Skeletal muscle satellite cell (primary cell): ENCODE measurements around the gene PRKX.
"Not testable (repeated sequence)": the region's sequence is repeated elsewhere in the genome, so short reads cannot be mapped to it uniquely, and the experiment has no call there.

Source experiments
- H3K27me3 ChIP-seq: 2 replicates; pipeline ENCODE4 v1.7.0; 2013; ENCODE audit warnings: low read length; ENCODE audit not compliant: control insufficient read depth, insufficient read depth
- H3K36me3 ChIP-seq: 2 replicates; pipeline ENCODE4 v1.7.0; 2013; ENCODE audit warnings: mild to moderate bottlenecking, control low read depth, low read length; ENCODE audit not compliant: insufficient read depth
- H3K4me1 ChIP-seq: 2 replicates; pipeline ENCODE4 v1.7.0; 2013; ENCODE audit warnings: low read length; ENCODE audit not compliant: control insufficient read depth, insufficient read depth
- H3K4me2 ChIP-seq: 2 replicates; pipeline ENCODE4 v1.7.0; 2013; ENCODE audit warnings: mild to moderate bottlenecking, low read length
- H3K4me3 ChIP-seq: 2 replicates; pipeline ENCODE4 v1.7.0; 2013; ENCODE audit warnings: low read length
- H3K9ac ChIP-seq: 2 replicates; pipeline ENCODE4 v1.7.0; 2013; ENCODE audit warnings: mild to moderate bottlenecking, low read depth, low read length, moderate library complexity
- H3K9me3 ChIP-seq: replicated peaks from 2 replicates; pipeline ENCODE4 v1.7.0; 2013; ENCODE audit warnings: mild to moderate bottlenecking, control low read depth, low read length

The PRKX gene

DNA sequence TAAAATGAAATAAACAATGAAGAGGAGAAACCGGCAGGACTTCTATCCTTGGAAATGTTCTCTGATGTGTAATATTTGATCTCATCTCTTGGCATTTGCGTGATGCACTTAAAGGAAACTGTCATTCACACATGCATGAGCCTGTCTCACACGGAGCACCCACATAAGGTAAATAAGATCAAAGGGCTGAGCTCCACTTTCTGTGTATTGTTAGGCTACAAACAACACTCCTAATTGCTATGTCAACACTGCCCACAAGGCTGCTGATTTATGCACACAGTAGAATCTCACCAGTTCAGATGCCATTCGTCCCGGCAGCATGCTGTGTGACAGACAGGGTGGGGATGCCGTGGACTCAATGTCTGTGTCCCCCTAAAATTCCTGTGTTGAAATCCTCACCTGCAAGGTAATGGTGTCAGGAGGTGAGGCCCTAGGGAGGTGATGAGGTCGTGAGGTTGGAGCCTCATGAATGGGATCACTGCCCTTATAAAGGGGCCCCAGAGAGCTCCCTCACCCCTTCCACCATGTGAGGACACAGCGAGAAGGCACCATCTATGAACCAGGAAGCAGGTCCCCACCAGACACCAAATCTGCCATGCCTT lies 5.7 kb downstream of the PRKX start:
- not testable (repeated sequence) for H3K4me1 ChIP-seq, H3K9ac ChIP-seq, H3K9me3 ChIP-seq, H3K4me2 ChIP-seq, H3K36me3 ChIP-seq, H3K4me3 ChIP-seq, H3K27me3 ChIP-seq

GRCh38 chrX:3706481-3706880 lies 7.0 kb downstream of the PRKX start:
- Histone ChIP-seq H3K4me1 (no peaks in the 10 kb centered on the region), H3K9ac (no peak overlapping the region), H3K36me3 (no peaks in the 10 kb centered on the region), H3K27me3 (no peaks in the 10 kb centered on the region), H3K4me2 (no peak overlapping the region), H3K9me3 (no peaks in the 10 kb centered on the region), H3K4me3 (no peak overlapping the region)

DNA sequence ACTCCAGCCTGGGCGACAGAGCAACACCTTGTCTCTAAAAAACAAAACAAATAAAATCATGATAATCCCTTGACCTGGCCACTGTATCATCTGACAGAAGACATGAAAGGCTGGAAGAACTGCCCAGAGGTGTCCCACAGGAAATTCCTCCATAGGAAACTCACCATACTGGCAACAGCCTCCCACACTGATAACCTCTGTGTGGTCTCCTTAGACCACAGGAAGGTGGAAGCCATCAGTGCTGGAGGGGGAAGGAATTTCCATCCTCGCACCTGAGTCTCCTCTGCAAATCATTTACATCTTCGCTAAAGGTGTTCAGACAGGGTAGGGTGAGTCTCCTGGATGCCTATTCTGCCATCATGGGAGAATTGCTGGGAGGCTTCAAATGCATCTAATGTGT lies 10.2 kb downstream of the PRKX start:
- not testable (repeated sequence) for H3K9me3 ChIP-seq, H3K9ac ChIP-seq, H3K27me3 ChIP-seq, H3K4me1 ChIP-seq, H3K4me2 ChIP-seq, H3K36me3 ChIP-seq, H3K4me3 ChIP-seq

- not testable (repeated sequence) for H3K9me3 ChIP-seq, H3K4me2 ChIP-seq, H3K36me3 ChIP-seq, H3K27me3 ChIP-seq, H3K9ac ChIP-seq, H3K4me3 ChIP-seq
- peaks cover 19% of the 10 kb centered on the region for H3K4me1 ChIP-seq
Observed at GRCh38 chrX:3702095-3702494, 11.4 kb downstream of the PRKX start.

DNA sequence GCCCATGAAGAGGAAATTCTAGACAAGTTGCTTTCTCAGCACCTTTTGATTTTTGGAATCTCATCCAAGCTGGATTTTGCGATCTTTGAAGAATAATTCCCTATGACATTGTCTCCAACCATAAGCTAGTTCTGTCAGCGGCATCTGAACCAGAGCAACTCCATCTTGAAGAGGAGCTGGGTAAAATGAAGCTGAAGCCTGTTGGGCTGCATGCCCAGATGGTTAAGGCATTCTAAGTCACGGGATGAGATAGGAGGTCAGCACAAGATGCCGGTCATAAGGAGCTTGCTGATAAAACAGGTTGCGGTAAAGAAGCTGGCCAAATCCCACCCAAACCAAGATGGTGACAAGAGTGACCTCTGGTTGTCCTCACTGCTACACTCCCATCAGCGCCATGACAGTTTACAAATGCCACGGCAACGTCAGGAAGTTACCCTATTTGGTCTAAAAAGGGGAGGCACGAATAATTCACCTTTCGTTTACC lies 12.0 kb downstream of the PRKX start:
- H3K4me2 ChIP-seq, H3K36me3 ChIP-seq, H3K9ac ChIP-seq, H3K9me3 ChIP-seq, H3K27me3 ChIP-seq, H3K4me3 ChIP-seq: not testable (repeated sequence)
- H3K4me1 ChIP-seq: peaks cover 20% of the 10 kb centered on the region

DNA sequence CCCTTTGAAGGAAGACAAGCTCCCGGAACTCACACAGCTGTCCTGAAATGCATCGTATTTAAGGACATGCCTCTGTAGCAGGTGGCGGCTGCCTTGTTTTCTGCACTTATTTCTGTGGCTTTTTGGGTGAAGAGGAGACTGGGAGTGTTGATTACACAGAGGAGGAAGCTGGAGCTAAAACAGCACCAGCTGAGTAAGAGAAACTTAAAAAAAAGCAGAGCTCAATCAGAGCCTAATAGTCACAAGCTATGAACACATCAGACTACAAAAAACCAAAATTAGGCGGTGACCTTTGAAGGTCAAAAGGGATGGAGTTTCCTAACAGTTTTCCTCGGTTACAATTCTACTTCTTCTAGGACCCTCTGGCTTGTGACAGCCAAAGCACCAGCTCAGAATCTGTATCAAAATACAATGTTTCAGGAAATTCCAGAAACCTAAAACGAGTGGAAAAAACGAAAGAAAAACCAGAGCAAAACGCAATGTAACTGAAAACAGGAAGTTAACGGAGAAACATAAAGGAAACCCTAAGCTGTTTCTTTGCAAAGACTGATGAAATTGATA lies 13.5 kb downstream of the PRKX start:
- peak overlapping the region; percentile 87 for H3K4me2 ChIP-seq
- H3K9ac ChIP-seq: peak overlapping the region; percentile 74
- H3K36me3 ChIP-seq: no peaks in the 10 kb centered on the region
- H3K27me3 ChIP-seq: no peaks in the 10 kb centered on the region
- H3K4me1 ChIP-seq: peaks cover 20% of the 10 kb centered on the region
- H3K9me3 ChIP-seq: no peaks in the 10 kb centered on the region
- peak overlapping the region; percentile 68 for H3K4me3 ChIP-seq

DNA sequence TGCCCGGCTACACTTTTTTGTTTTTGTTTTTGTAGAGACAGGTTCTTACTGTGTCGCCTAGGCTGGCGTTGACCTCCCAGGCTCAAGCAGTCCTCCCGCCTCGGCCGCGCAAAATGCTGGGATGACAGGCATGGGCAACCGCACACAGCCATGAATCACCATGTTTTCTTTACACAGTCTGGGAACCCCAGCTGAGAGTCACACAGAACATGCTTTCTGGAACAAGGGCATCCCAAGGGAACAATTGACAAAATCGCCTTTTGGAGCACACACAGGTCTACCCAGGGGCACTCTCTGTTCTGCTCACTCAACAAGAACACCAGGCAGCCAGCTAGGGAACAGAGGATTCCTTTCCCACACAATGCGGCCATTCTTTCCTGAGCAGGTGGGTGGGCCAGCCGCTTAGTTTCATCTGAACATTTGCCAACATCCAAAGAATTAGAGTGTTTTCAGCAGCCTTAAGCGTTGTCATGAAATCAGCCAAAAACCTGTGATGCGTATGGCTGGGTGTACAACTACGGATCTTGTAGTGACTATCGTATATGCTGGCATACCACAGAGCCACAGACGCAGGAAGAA lies 15.7 kb downstream of the PRKX start:
- peak overlapping the region; percentile 33 for H3K4me3 ChIP-seq
- no peaks in the 10 kb centered on the region for H3K9me3 ChIP-seq
- no peaks in the 10 kb centered on the region for H3K27me3 ChIP-seq
- H3K4me1 ChIP-seq: peaks cover 20% of the 10 kb centered on the region
- no peaks in the 10 kb centered on the region for H3K36me3 ChIP-seq
- no peak overlapping the region for H3K9ac ChIP-seq
- H3K4me2 ChIP-seq: peak overlapping the region; percentile 71

GRCh38 chrX:3697220-3697684 lies 16.2 kb downstream of the PRKX start:
- H3K9ac ChIP-seq: no peak overlapping the region
- H3K4me3 ChIP-seq: no peak overlapping the region
- no peaks in the 10 kb centered on the region for H3K9me3 ChIP-seq
- peaks cover 20% of the 10 kb centered on the region for H3K4me1 ChIP-seq
- H3K4me2 ChIP-seq: peak overlapping the region; percentile 71
- H3K27me3 ChIP-seq: no peaks in the 10 kb centered on the region
- no peaks in the 10 kb centered on the region for H3K36me3 ChIP-seq

DNA sequence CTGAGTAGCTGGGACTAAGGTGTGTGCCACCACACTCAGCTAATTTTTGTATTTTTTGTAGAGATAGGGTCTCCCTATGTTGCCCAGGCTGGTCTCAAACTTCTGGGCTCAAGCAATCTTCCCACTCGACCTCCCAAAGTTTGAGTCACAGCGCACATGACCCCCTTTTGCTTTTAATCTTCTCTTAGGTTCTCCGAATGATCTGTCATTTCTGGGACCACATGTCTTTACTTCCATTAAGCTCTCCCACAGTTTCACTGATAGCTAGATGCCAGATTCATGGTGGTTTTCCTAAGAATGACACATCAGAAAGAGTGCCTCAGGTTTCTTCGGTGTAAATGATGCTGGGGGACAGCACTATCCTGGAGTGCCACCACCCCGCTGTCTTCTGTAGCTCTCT lies 17.9 kb downstream of the PRKX start:
- Histone ChIP-seq H3K4me1 (peaks cover 20% of the 10 kb centered on the region), H3K9me3 (no peaks in the 10 kb centered on the region), H3K27me3 (no peaks in the 10 kb centered on the region), H3K4me2 (no peak overlapping the region), H3K9ac (no peak overlapping the region), H3K36me3 (no peaks in the 10 kb centered on the region), H3K4me3 (no peak overlapping the region)

GRCh38 chrX:3690140-3690539 lies 23.3 kb downstream of the PRKX start:
- H3K4me3 ChIP-seq: no peak overlapping the region
- no peaks in the 10 kb centered on the region for H3K9me3 ChIP-seq
- no peak overlapping the region for H3K4me2 ChIP-seq

DNA sequence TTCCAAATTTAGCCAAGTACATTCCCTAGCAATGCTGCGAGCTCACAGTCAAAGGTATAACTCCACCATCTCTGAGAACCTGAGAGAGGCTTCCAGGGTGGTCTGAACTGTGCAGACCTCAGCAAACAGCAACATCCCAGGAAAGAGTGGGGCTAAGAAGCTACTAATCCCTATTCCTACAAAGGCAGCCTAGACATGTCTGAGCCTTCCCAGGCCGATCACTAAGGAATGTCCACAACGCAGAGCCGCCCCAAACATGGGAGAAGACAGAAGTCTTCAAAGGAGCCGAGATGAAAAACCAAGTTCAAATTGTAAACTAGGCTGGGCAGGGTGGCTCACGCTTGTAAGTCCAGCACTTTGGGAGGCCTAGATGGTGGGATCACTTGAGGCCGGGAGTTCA lies 30.2 kb downstream of the PRKX start:
- not testable (repeated sequence) for H3K4me2 ChIP-seq, H3K27me3 ChIP-seq, H3K4me1 ChIP-seq, H3K9me3 ChIP-seq, H3K9ac ChIP-seq, H3K4me3 ChIP-seq, H3K36me3 ChIP-seq

More at GRCh38 chrX:3690140-3690539, 23.3 kb downstream of the PRKX start:
- Histone ChIP-seq H3K27me3 (no peaks in the 10 kb centered on the region), H3K4me1 (peaks cover 4% of the 10 kb centered on the region), H3K9ac (no peak overlapping the region), H3K36me3 (no peaks in the 10 kb centered on the region)

DNA sequence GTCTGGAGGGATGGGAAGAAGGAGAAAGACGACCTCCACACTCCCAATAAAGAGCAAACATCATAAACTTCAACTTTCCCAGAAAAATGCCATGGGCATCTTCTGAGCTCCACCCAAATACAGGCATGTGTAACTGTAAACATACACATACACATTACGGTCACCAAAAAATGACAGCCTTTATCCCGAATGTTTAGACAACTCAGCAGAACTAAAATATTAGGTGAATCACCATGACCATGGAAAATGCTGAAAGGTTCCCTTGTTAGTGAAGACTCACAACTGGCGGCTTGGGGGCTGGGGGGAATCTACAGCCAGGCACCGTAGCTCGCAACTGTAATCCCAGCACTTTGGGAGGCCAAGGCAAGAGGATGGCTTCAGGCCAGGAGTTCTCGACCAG lies 33.0 kb downstream of the PRKX start:
- H3K9ac ChIP-seq: no peak overlapping the region
- H3K4me3 ChIP-seq: no peak overlapping the region

More for the DNA sequence above, 33.0 kb downstream of the PRKX start:
- peaks cover 4% of the 10 kb centered on the region for H3K4me1 ChIP-seq
- no peaks in the 10 kb centered on the region for H3K27me3 ChIP-seq
- H3K36me3 ChIP-seq: no peaks in the 10 kb centered on the region
- H3K4me2 ChIP-seq: no peak overlapping the region
- H3K9me3 ChIP-seq: no peaks in the 10 kb centered on the region
